SU-DHL-6 (cell line): ENCODE results near the gene CTCFL.

Source experiments
- H2AFZ ChIP-seq: fragments of 200-600 bp; sonication (generic); 2 replicates; pipeline ENCODE4 v1.6.1; 2014; ENCODE audit warnings: low read depth, mild to moderate bottlenecking, moderate library complexity, mixed read lengths, antibody characterized with exemption, low read length; ENCODE audit not compliant: severe bottlenecking
- H3F3A ChIP-seq: fragments of 200-600 bp; shearing (Covaris generic); 2 replicates; pipeline ENCODE4 v1.6.0; 2016; ENCODE audit warnings: antibody characterized with exemption, mild to moderate bottlenecking; ENCODE audit not compliant: insufficient read depth
- H3K27ac ChIP-seq: fragments of 200-600 bp; sonication (generic); 2 replicates; pipeline ENCODE4 v1.5.1; 2016; ENCODE audit warnings: low read depth, mild to moderate bottlenecking, low read length, moderate library complexity, mixed read lengths
- H3K27me3 ChIP-seq: fragments of 200-600 bp; sonication (generic), shearing (Covaris generic); 2 replicates; pipeline ENCODE4 v1.6.0; 2014; ENCODE audit warnings: mild to moderate bottlenecking, low read length
- H3K36me3 ChIP-seq: fragments of 200-600 bp; sonication (generic); 2 replicates; pipeline ENCODE4 v1.6.1; 2014; ENCODE audit warnings: mild to moderate bottlenecking, low read length, mixed read lengths
- H3K4me2 ChIP-seq: fragments of 300-600, 200-600 bp; shearing (Covaris generic), sonication (generic); 2 replicates; pipeline ENCODE4 v1.6.0; 2014; ENCODE audit warnings: low read length, low read depth, mild to moderate bottlenecking; ENCODE audit not compliant: poor library complexity, severe bottlenecking
- H3K4me3 ChIP-seq: fragments of 200-600 bp; sonication (generic); 2 replicates; pipeline ENCODE4 v1.5.1; 2014; ENCODE audit warnings: antibody characterized with exemption, low read length, mild to moderate bottlenecking, mixed read lengths; ENCODE audit not compliant: insufficient read depth, poor library complexity, severe bottlenecking
- H3K79me2 ChIP-seq: fragments of 200-600 bp; sonication (generic); 2 replicates; pipeline ENCODE4 v1.6.1; 2014; ENCODE audit warnings: mild to moderate bottlenecking, low read length, moderate library complexity; ENCODE audit not compliant: insufficient read depth
- H3K9ac ChIP-seq: fragments of 200-600 bp; sonication (generic); 2 replicates; pipeline ENCODE4 v1.7.0; 2014; ENCODE audit warnings: mild to moderate bottlenecking, low read length
- H3K9me2 ChIP-seq: fragments of 200-600 bp; sonication (generic); replicated peaks from 2 replicates; pipeline ENCODE4 v1.6.1; 2014; ENCODE audit warnings: low read length; ENCODE audit not compliant: insufficient read depth
- H3K9me3 ChIP-seq: fragments of 200-600 bp; sonication (generic); 2 replicates; pipeline ENCODE4 v1.6.1; 2014; ENCODE audit warnings: low read length, mixed read lengths; ENCODE audit not compliant: insufficient read depth
- H4K20me1 ChIP-seq: fragments of 200-600 bp; sonication (generic); 2 replicates; pipeline ENCODE4 v1.6.1; 2014; ENCODE audit warnings: low read depth, mild to moderate bottlenecking, antibody characterized with exemption, low read length, moderate library complexity, mixed read lengths
- CTCF ChIP-seq: fragments of 200-600 bp; sonication (generic); IDR thresholded peaks from one replicate; pipeline ENCODE4 v1.5.1; 2017; ENCODE audit warnings: antibody characterized with exemption, mild to moderate bottlenecking, low read length, moderate library complexity; ENCODE audit not compliant: insufficient read depth, poor library complexity, severe bottlenecking
- EZH2phosphoT487 ChIP-seq: fragments of 200-600 bp; sonication (generic), shearing (Covaris generic); conservative IDR thresholded peaks from 2 replicates; pipeline ENCODE4 v1.6.1; 2018; ENCODE audit warnings: mild to moderate bottlenecking, antibody characterized with exemption, low read length, moderate library complexity, mixed read lengths

The CTCFL gene

GRCh38 chr20:57451795-57452661, 72.9 kb downstream of the CTCFL start:
- Histone ChIP-seq H3K9ac (no peak overlapping the region), H3K27me3 (no peaks in the 10 kb centered on the region), H3K27ac (no peak overlapping the region)

GRCh38 chr20:57451431-57451794, 73.5 kb downstream of the CTCFL start:
- Histone ChIP-seq H3F3A (no peaks in the 10 kb centered on the region), H4K20me1 (no peaks in the 10 kb centered on the region), H3K9me2 (no peaks in the 10 kb centered on the region), H3K4me3 (no peak overlapping the region), H3K9ac (no peak overlapping the region), H3K27ac (no peak overlapping the region), H3K27me3 (no peaks in the 10 kb centered on the region), H2AFZ (no peak overlapping the region), H3K79me2 (no peaks in the 10 kb centered on the region), H3K36me3 (no peaks in the 10 kb centered on the region), H3K9me3 (no peaks in the 10 kb centered on the region), H3K4me2 (no peak overlapping the region)
- TF ChIP-seq CTCF (no peak), EZH2phosphoT487 (no peak)

More at GRCh38 chr20:57451795-57452661, 72.9 kb downstream of the CTCFL start:
- Histone ChIP-seq H4K20me1 (no peaks in the 10 kb centered on the region), H3K79me2 (no peaks in the 10 kb centered on the region), H3K9me3 (no peaks in the 10 kb centered on the region), H3F3A (no peaks in the 10 kb centered on the region), H2AFZ (no peak overlapping the region), H3K36me3 (no peaks in the 10 kb centered on the region), H3K9me2 (no peaks in the 10 kb centered on the region), H3K4me3 (no peak overlapping the region), H3K4me2 (no peak overlapping the region)
- TF ChIP-seq CTCF (no peak), EZH2phosphoT487 (no peak)

- peak overlapping the region; percentile 17; the same call in 1 of the 2 replicates for H3K9ac ChIP-seq
- no peaks in the 10 kb centered on the region for H3F3A ChIP-seq
- TF ChIP-seq CTCF (no peak), EZH2phosphoT487 (no peak)
- H3K36me3 ChIP-seq = no peaks in the 10 kb centered on the region
- H3K27me3 ChIP-seq = no peaks in the 10 kb centered on the region
- H4K20me1 ChIP-seq = no peaks in the 10 kb centered on the region
- no peaks in the 10 kb centered on the region for H3K9me2 ChIP-seq
- H3K4me2 ChIP-seq = peak overlapping the region; percentile 48
- peak overlapping the region; percentile 15; the same call in 1 of the 2 replicates for H3K27ac ChIP-seq
- no peaks in the 10 kb centered on the region for H3K9me3 ChIP-seq
- no peak overlapping the region for H2AFZ ChIP-seq
- no peaks in the 10 kb centered on the region for H3K79me2 ChIP-seq
- H3K4me3 ChIP-seq = no peak overlapping the region
These were observed 74.0 kb downstream of the CTCFL start for GRCh38 chr20:57450931-57451330.
